Measurements from ENCODE around the gene CHML.

Gene CHML

GRCh38 chr1:241642593-241642944 lies 2.4 kb upstream of the CHML start:
- TF ChIP-seq CTCF (IDR thresholded peaks at IDR 0.05): no peak

- TF ChIP-seq CTCF (IDR thresholded peaks at IDR 0.05): no peak
Measured at GRCh38 chr1:241641773-241642592, 1.8 kb upstream of the CHML start.

- no peak for TF ChIP-seq CTCF (IDR thresholded peaks at IDR 0.05)
Measured at GRCh38 chr1:241640867-241641622, 876 bp upstream of the CHML start.

GRCh38 chr1:241639623-241640148 lies 483 bp downstream of the CHML start:
- TF ChIP-seq CTCF (IDR thresholded peaks at IDR 0.05): no peak

- TF ChIP-seq CTCF (IDR thresholded peaks at IDR 0.05): no peak
Measured at GRCh38 chr1:241638909-241639622, 1.1 kb downstream of the CHML start.

GRCh38 chr1:241638099-241638682 lies 2.0 kb downstream of the CHML start:
- TF ChIP-seq CTCF (IDR thresholded peaks at IDR 0.05): no peak

GRCh38 chr1:241637604-241638003 lies 2.6 kb downstream of the CHML start:
- TF ChIP-seq CTCF (IDR thresholded peaks at IDR 0.05): no peak

Data from LNCAP (cell line).